ENCODE measurements around the gene LCOR. TPM values are rescaled to one million over a fixed set of nuclear protein-coding genes. Genes with fewer than 3 reads are reported as not detected.

The LCOR gene
- total RNA-seq, 2 donors from 2014 or later = 20.2 to 21.3 TPM

DNA sequence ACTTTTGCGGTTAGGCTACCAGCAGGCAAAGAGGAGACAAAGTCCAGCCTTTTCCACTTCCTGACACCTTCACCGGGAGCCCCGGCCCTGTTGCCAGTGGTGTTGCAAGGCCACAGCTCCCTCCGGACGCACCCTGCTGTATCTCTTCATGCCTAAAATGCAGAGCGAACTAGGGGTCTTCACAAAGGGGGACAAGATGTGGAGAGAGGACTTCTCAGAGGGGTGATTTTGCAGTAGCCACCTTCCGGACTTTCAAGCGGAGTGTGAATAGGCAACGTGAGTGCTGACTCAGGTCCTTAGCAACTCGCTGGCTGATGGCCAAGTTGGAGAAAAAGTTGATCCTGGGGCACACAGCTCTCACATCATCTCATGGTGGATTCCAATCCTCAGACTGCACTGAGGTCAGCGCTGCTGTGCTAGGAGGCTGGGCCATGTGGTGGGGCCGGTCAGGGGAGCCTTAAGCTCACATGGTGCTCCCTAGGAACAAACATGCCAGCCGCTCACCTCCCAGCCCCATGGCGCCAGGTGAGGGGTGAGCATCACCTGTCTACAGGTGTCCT, 166.3 kb downstream of the LCOR start:
- DNase-seq = no peak
- no peak for ATAC-seq
- intact Hi-C loops (cut with DNase I) = no loop called here

GRCh38 chr10:96999337-96999736, 167.2 kb downstream of the LCOR start:
- no peak for DNase-seq
- ATAC-seq = no peak
- intact Hi-C loops (cut with DNase I) = no loop called here

- ATAC-seq = no peak
- intact Hi-C loops (cut with DNase I) = no loop called here
- no peak for DNase-seq
Measured at GRCh38 chr10:96999987-97000386, 167.9 kb downstream of the LCOR start.

DNA sequence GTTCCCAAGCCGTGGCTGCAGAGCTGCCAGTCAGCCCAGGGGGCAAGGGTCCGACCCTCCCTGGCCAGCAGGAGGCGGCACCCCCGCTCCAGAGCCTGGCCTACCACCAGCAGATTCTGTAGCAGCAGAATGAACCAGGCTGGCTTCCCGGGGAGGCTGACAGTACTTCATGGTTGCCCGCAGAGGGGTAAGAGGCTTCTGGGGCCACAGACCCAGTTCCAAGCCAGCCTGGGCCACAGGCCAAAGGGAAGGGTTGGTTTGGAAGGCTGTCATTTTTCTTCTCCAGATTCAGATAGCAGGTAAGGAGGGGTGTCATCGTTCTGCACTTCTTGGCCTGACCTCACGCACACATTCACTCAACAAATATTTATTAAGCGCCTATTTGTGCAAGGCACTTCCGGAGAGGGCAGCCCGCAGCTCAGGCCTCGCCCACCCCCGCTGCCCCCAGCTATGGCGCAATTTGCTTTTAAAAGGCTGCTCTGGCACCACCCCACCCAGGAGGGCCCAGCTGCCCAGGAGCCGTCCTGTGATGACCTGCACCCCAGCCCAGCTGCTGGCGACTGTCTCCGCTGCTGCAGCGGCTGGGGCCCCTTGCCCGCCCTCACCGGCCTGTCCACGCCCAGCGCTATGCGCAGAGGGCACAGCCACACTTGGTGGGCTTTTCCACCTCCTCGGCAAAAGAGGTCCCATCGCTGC, 168.5 kb downstream of the LCOR start:
- ATAC-seq = no peak
- intact Hi-C loops (cut with DNase I) = no loop called here
- no peak for DNase-seq

DNA sequence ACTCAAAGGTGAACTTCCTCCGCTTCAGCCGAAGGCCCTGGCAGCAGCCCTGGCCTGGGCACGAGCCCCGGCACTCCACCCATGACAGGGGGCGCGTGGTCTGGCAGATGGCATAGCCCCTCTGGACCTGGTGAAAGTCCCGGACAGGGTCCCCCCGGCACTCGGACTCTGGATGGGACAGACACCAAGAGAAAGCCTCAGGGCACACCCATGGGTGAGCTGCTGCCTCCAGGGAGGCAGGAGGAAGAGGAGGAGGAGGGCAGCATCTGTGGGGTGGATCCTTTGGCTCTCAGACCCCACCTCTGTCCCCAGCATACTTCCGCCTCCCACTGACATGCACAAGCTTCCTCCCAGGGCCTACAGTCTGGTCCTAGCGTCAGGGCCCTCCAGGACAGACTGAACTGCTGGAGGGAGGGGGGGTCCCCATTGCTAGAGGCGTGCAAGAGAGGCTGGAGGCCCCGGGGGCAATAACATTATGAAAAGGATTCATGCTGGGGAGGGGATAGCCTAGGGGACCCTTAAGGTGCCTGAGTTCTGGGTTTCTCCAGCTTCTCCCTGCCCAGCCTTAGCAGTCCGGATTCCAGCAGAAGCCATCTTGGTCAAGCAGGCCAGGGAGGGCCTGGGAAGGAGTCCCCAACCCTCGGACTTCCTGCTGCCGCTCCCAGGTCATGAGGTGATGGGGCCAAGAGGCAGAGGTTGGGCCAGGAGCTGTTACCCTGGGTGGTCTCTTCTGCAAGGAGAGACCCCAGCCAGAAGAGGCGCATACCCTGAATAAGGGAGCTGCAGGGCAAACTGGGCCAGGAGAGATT, 169.3 kb downstream of the LCOR start:
- intact Hi-C loops (cut with DNase I) = no loop called here
- DNase-seq (no peak), ATAC-seq (no peak)

DNA sequence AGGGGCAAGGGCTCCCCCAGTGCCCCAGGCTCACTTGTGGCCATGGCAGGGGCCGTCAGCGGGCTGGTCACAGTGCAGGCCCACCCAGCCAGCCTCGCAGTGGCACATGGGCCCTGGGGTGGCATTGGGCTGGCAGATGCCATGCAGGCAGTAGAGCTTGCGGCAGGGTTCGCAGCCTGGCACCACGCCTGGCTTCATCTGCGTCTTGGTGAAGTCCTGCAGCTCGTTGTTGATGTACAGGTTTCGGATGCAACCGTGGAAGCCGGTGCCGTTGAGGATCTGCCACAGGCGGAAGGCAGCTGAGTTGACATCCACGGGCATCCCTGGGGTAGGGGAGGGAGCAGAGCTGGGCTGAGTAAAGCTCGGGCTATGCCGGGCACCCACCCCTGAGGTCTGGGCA, 170.6 kb downstream of the LCOR start:
- no peak for ATAC-seq
- intact Hi-C loops (cut with DNase I) = no loop called here
- no peak for DNase-seq

DNA sequence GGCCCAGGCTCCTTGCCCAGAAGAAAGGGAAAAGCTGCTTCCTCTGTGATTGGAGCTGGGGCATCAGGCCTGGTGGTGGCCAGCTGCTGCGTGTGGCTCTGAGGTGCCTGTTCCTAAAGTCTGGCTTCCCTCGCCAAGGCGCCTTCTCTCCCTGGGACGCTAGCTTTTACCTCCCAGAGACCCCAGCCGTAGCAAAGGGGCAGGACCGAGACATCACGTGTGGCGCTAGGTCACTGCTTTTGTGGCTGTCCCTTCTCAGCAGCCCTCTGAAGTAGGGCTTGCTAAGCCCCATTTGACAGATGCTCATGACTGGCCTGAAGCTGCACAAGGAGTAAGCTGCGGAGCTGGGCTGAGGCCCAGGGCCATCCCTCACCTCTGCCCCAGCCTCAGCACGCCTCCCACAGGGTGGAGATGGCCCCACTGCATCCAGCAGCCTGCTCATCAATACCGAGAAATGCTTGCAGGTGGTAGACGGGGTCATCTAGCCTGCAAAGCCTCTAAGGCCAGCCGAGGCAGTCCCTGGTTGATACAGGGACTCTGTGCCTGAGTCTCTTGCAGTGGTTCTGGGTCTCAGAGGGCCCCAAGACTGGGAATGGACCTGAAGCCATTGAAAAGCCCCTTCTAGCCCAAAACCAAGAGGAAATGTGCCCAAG, 171.2 kb downstream of the LCOR start:
- no peak for DNase-seq
- intact Hi-C loops (cut with DNase I) = no loop called here
- ATAC-seq = no peak

- ATAC-seq (no peak), DNase-seq (no peak)
- intact Hi-C loops (cut with DNase I) = no loop called here
Measured at GRCh38 chr10:97003804-97004201, 171.7 kb downstream of the LCOR start.

DNA sequence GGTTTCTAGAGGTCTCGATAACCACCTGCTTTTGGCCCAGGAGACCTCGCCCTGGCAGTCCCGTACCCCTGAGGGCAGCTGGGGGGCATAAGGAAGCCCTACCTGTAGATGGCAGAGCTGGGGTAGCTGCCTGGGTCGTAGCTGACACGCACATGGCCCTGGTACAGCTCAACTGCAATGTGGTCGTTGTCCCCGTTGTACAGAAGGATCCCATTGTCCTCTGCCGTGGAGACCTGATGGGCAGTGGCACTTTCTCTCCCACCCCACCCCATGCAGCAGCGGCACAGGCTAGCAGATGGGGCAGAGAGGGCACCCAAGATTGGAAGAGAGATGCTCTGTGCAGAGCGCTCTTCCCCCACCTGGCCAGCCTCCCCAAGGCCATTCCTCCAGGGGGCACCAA, 172.5 kb downstream of the LCOR start:
- intact Hi-C loops (cut with DNase I) = no loop called here
- no peak for DNase-seq
- no peak for ATAC-seq

- no peak for DNase-seq
- intact Hi-C loops (cut with DNase I) = no loop called here
- no peak for ATAC-seq
Measured at GRCh38 chr10:97005349-97005748, 173.3 kb downstream of the LCOR start.

GRCh38 chr10:97006364-97006763, 174.3 kb downstream of the LCOR start:
- ATAC-seq = no peak
- no peak for DNase-seq
- intact Hi-C loops (cut with DNase I) = no loop called here

- ATAC-seq (no peak), DNase-seq (no peak)
- intact Hi-C loops (cut with DNase I) = no loop called here
Measured at GRCh38 chr10:97007417-97007816, 175.3 kb downstream of the LCOR start.

DNA sequence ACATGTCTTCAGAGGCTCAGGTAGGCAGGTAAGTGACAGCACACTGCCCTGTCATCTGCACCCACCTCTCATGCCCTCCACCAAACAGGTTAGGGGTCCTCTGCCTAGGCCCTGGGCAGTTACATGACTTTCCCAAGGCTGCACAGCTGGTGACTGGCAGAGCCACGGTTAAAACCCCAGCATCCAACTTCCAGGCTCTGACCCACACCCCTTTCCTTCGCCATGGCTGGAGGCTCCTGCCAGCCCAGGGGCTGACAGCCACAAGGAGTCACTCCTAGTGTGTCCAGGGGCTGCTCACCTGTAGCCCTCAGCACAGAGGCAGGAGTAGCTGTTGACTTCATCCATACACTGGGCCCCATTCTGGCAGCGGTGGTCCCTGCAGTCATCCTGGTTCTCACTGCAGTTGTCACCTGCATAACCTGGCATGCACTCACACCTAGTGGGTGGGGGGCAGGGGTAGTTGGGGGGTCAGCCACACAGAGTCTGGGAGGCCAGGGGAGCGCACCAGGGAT, 178.7 kb downstream of the LCOR start:
- DNase-seq (no peak), ATAC-seq (no peak)
- intact Hi-C loops (cut with DNase I) = no loop called here

DNA sequence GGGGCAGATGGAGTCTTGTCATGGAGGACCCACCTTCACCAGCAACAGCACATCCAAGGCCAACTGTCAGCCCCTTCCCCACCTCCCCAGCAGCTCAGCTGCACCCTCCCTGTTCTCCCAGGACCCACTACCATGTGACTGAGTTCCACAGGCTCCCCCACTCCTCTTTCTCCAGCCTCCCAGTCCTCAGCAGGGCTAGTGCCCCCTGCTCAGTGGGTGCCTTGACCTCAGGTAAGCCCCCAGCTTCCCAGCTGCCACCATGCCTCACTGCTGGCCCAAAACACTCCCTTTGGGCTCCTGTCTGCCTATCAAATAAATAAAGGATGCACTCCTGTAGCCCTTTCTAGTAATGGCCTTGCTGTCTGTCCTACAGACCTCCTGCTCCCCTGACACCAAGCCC, 179.3 kb downstream of the LCOR start:
- intact Hi-C loops (cut with DNase I) = no loop called here
- DNase-seq = no peak
- ATAC-seq = no peak

DNA sequence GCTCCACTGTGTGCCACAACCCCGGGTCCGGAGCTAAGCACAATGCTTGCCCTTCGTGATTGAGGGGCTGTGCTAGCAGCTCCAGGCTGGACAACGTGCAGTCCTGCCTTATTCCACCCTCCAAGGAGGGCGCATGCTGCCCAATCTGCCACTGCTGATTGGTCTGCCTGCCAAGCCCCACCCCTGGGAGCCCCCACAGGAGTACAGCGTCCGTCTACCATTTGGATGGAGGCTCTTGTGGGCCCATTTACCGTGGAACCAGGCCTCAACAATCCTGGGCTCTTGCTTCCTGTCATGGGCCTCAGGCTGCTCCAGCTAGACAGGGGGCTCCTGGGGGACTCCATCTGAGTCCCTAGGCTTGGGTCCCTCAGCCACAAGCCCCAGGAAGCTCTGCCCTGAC, 180.4 kb downstream of the LCOR start:
- DNase-seq (no peak), ATAC-seq (no peak)
- intact Hi-C loops (cut with DNase I) = no loop called here

DNA sequence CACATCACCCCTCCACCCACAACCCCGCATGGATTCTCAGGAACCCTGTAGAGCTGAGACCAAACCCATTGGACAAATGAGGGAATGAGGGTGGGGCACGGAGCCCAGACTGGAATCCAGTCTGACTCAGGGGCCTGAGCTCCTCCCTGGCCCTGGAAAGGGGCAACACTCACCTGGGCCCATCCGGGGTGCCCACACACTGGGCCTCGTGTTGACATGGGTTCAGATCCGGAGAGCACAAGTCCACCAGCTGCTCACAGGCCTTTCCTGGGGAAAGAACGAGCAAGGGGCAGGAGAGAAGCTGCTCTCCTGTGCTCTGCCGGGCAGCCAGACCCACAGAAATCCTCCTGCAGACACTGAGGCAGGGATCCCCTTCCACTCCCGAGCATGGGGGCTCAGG, 181.5 kb downstream of the LCOR start:
- DNase-seq (no peak), ATAC-seq (no peak)
- intact Hi-C loops (cut with DNase I) = no loop called here

GRCh38 chr10:97013983-97014382, 181.9 kb downstream of the LCOR start:
- no peak for DNase-seq
- no peak for ATAC-seq
- intact Hi-C loops (cut with DNase I) = no loop called here

- no peak for ATAC-seq
- intact Hi-C loops (cut with DNase I) = no loop called here
- no peak for DNase-seq
Measured at GRCh38 chr10:97015240-97015639, 183.1 kb downstream of the LCOR start.

- ATAC-seq = no peak
- DNase-seq = no peak
- intact Hi-C loops (cut with DNase I) = no loop called here
Measured at GRCh38 chr10:97016728-97017473, 184.8 kb downstream of the LCOR start.

Data from left cardiac atrium (tissue), 4 donors.